HG03439 (cell line): ENCODE data around the gene IMMP2L.
"Not testable (repeated sequence)": the region's sequence is repeated elsewhere in the genome, so short reads cannot be mapped to it uniquely, and the experiment has no call there.

Source experiments
- ATAC-seq: cut with Tn5 transposase; IDR thresholded peaks from one replicate; pipeline ENCODE4 v1.9.1; 2021; ENCODE audit warnings: mild to moderate bottlenecking, moderate library complexity; ENCODE audit not compliant: unreplicated experiment

The IMMP2L gene

DNA sequence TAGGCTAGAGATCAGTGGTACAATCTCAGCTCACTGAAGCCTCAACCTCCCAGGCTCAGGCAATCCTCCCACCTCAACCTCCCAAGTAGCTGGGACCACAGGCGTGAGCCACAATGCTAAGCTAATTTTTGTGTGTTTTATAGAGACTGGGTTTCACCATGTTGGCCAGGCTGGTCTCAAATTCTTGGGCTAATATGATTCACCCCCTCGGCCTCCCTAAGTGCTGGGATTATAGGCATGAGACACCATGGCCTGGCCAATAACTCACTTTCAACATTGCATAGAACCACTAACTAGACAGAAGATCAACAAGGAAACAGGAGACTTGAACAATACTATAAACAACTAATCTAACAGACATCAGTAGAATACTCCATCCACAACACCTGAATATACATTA, 279.7 kb downstream of the IMMP2L start:
- no peak for ATAC-seq

DNA sequence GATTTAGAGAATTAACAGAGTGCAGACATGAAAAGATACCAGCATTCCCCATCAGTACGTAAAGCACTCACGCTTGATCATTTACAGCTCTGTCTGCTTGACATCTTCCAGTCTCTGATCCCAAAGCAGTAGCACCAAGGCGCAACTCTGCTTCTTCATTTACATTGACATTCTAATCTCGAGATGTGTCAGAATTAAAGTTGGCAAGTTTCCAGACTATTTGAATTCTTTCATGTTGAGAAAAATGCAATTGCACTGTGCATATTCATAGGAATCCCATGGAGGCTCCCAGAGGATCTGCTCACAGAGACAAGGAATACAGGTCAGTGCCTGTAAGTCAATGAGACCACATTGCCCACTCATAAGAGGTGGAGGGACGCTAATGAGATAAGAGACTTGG, 287.4 kb downstream of the IMMP2L start:
- no peak for ATAC-seq

DNA sequence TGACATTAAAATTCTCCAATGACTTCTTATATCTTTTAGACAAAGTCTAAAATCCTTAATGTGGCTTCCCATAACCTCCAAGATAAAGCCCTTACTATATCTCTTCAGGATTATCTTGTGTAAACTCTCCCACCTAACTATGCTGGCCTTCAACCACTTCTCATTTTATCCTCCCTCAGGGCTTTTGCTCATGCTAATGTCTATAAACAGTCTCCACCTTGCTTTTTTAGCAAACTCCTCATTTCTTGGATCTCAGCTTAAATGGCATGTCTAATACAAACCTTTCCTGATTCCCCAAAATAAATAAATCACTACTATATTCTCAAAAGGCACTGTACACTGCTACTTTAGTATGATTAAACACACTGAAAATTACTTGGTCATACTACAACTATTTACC, 290.2 kb downstream of the IMMP2L start:
- ATAC-seq, result no peak

GRCh38 chr7:111270794-111271193, 291.5 kb downstream of the IMMP2L start:
- ATAC-seq, result not testable (repeated sequence)

- ATAC-seq, result no peak
Measured at GRCh38 chr7:111268941-111269340, 293.4 kb downstream of the IMMP2L start.

- no peak for ATAC-seq
Measured at GRCh38 chr7:111266613-111267012, 295.7 kb downstream of the IMMP2L start.

GRCh38 chr7:111265394-111265793, 296.9 kb downstream of the IMMP2L start:
- ATAC-seq, result no peak

DNA sequence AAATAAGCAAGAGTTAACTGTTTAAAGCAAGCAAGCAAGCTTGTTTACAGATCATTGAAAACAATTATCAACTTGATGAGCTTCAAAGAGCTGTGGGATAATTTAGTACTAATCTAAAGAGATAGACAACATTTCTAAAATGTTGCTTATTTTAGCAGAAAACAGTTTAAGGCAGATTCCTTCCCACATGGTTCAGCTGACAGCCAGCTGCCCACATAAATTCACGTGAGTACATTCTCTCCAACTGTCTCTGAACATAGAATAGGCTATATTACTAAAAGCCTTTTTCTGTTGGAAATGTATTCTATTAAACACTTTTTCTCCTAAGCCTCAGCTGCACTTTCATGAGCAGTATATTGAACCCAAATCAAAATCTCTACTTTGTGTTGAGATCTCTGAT, 297.3 kb downstream of the IMMP2L start:
- ATAC-seq, result no peak

DNA sequence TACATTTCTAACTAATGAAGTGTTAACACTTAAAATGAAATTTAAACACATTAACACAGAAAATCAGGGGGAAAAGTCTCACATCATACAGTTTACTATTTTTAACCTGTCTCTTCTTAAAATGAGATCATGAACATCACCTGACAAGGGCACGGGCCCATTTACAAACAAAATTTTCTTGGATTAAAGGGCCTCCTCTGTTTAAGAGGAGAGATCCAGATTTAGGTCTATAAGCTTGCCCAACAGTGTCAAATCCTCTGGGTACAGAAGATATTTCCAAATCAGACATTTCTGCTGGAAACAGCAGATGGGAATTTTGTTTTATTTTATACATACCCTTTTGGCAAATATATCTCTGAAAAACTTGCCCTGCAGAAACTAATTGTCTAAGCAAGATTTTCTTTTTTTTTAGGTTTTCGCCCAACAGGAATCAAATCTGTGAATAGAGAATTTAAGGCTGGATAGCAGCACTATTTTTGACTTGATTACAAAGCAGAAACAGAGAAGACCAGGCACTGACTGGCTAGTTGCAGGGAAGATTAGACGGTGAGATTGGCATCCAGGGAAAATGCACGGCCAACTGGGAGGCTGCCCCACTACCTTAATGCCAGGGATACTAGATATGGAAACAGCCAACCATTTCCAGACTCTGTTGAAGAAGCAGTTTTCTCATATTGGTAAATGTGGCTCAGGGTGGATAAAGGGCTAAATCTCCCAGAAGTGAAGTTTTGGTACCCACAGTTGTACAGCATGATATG, 298.0 kb downstream of the IMMP2L start:
- ATAC-seq, result no peak

GRCh38 chr7:111262293-111263116, 299.8 kb downstream of the IMMP2L start:
- ATAC-seq, result no peak

- ATAC-seq, result no peak
Measured at GRCh38 chr7:111261496-111261895, 300.8 kb downstream of the IMMP2L start.

DNA sequence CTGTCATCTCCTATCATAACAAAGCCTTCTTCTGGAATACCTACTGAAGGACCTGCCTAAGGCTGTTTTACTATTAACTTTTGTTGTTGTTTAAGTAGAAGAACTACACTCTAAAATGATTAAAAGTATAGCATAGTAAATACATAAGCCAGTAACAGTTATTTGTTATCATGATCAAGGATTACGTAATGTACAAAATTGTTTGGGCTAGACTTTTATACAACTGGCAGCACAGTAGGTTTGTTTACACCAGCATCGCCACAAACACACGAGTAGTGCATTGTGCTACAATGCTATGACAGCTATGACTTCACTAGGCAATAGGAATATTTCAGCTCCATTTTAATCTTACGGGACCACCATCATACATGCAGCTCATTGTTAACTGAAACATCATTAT, 302.3 kb downstream of the IMMP2L start:
- no peak for ATAC-seq

GRCh38 chr7:111256391-111256790, 305.9 kb downstream of the IMMP2L start:
- ATAC-seq, result no peak

DNA sequence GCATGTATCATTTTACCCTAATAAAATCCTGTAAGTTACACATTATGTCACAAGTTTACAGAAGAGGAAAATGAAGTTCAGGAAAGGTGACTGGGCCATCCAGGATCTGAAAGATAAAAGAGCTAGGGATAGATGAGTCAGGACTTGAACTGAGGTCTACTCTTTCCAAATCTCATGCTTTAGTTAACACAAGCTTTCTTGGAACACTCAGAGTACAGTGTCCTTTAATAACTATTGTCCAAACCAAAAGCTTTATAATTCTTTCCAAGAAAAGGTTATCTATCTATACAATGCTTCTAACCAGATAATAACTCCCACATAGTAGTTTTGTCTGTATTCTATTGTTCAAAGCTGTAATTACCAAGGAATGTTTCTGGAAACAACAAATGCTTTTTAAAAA, 306.7 kb downstream of the IMMP2L start:
- ATAC-seq, result no peak

GRCh38 chr7:111251365-111251764, 310.9 kb downstream of the IMMP2L start:
- not testable (repeated sequence) for ATAC-seq

DNA sequence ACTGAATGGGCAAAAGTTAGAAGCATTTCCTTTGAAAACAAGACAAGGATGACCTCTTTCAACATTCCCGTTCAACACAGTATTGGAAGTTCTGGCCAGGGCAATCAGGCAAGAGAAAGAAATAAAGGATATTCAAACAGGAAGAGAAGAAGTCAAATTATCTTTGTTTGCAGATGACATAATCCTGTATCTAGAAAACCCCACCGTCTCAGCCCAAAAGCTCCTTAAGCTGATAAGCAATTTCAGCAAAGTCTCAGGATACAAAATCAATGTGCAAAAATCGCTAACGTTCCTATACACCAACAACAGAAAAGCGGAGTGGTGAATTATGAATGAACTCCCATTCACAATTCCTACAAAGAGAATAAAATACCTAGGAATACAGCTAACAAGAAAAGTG, 312.5 kb downstream of the IMMP2L start:
- not testable (repeated sequence) for ATAC-seq

DNA sequence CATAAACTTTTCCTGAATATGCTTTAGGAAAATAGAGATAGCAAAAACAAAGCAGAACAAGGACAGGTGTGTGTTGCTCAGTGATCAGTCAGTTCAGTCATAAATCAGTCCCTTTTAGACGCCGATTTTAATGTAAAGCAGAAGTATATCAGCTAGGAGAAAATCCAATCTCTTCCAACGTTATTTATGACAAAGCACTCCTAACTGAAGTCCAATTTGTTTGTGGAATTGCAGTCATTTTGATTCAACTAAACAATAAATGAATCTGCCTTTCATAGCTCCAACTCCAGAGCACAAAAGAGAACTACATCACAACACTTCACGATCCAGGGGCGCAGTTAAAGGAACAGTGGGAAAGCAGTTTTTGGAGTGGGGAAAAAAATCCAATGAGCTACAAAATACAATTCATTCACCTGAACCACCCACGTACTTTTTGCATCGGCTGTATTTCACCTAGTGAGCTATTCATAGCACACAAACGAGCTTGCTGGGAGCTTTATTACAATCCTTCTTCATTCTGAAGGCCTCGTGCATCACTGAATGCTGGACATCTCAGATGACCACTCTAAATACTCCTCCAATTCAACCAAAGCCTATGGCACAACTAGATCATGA, 320.0 kb downstream of the IMMP2L start:
- no peak for ATAC-seq

- no peak for ATAC-seq
Measured at GRCh38 chr7:111240371-111240770, 321.9 kb downstream of the IMMP2L start.

DNA sequence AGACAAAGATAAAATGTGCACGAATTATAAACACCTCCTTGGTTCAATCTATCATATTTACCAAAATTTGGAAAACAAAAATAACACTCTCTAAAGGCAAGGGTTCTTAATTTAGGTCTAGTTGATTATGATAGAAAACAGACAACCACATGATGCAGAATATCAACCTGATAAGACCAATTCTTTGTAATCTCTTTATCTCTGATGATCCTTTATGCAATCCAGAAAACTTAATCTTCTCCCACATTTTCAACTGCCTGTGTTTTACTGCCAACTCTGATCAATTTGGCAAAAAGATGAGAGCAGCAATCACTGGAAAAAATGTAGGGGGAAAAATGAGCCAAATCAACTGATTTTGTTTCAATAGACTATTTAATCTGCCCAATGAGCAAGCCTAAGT, 322.9 kb downstream of the IMMP2L start:
- no peak for ATAC-seq

DNA sequence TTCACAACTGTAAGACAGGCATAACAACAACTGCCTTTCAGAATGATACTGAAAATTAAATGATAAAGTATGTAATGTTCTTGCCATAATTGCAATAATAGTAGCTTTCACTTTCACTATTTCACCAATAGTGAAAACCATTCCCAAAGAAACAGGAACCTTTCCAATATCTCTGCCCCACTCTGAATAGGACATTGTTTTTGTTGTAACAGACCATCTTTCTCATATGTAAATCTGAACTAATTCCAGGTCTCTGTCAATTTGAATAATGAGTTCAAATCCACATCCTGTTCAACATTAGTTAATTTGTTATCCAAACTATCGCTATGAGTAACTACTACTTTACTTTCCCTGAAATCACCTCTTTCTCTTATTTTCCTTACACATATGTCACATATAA, 323.4 kb downstream of the IMMP2L start:
- no peak for ATAC-seq

- no peak for ATAC-seq
Measured at GRCh38 chr7:111235709-111236108, 326.6 kb downstream of the IMMP2L start.
